Measurements from ENCODE around the gene ELMO1. TPM values are rescaled to one million over a fixed set of nuclear protein-coding genes. Genes with fewer than 3 reads are reported as not detected.

Gene ELMO1
- total and polyA plus RNA-seq, 5 experiments from 2014 or later: 26.9 to 120 (median 58.4) TPM

DNA sequence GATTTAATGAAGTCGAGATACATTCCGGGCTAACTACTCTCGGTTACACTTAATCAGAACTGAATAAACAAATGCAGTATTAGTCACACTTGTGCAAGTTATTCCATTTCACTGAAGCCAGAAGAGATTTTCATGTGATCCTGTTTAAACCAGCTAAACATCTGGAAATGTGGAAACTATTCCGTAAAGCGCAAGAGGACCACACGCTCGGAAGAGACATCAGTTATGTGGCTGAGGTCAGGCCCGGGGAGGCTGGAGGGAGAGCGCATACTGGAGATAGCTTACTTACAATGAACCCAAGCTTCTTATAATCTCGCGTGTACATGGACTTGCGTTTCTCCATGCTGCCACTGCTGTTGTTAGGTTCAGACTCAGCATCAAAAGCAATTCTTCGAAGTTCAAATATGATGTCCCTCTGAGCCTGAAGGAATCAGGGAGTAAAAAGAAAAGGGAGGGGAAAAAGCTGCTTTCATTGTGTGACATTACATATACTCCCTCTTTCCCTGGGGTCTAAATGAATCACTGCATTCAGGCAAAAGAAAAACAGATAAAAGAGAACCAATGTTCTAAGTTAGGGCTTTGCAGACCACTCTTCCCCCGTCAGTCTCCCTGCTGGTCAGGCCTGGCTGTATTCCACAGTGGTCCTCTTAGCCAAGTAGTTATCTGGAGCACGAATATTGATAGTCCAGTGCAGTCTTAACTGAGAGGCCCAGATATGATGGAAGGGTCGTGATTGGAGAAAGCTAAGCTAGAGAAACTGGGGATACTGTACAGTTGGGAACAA lies 237.4 kb downstream of the ELMO1 start:
- peaks cover 0 to 78% (median 10%) of the 10 kb centered on the region in 3 donors for H3K36me3 Mint-ChIP-seq
- ATAC-seq (no peak), DNase-seq (no peak)
- H3K4me3 Mint-ChIP-seq: no peak overlapping the region
- POLR2A ChIA-PET: no interaction called here
- H3K27ac Mint-ChIP-seq: peak overlapping the region in 5 of 10 donors; percentile 5 to 47 (median 14)
- H3K4me1 Mint-ChIP-seq: peaks cover 0 to 5% (median 3%) of the 10 kb centered on the region in 4 donors
- H3K9me3 Mint-ChIP-seq: no peaks in the 10 kb centered on the region
- no peaks in the 10 kb centered on the region for H3K27me3 Mint-ChIP-seq

- DNase-seq: no peak
- peak overlapping the region in 5 of 10 donors; percentile 4 to 61 (median 36) for H3K27ac Mint-ChIP-seq
- ATAC-seq: no peak
- no peaks in the 10 kb centered on the region for H3K9me3 Mint-ChIP-seq
- H3K4me3 Mint-ChIP-seq: no peak overlapping the region
- H3K27me3 Mint-ChIP-seq: no peaks in the 10 kb centered on the region
- H3K4me1 Mint-ChIP-seq: peaks cover 0 to 5% (median 2%) of the 10 kb centered on the region in 4 donors
- peaks cover 0 to 86% (median 22%) of the 10 kb centered on the region in 3 donors for H3K36me3 Mint-ChIP-seq
- POLR2A ChIA-PET: no interaction called here
Measured at GRCh38 chr7:37209195-37209594, 239.5 kb downstream of the ELMO1 start.

- Mint-ChIP-seq H3K27me3 (no peaks in the 10 kb centered on the region), H3K9me3 (no peaks in the 10 kb centered on the region), H3K4me1 (peaks cover 0 to 5% (median 2%) of the 10 kb centered on the region in 4 donors), H3K27ac (peak overlapping the region in 8 of 10 donors; percentile 37 to 76 (median 66)), H3K36me3 (peaks cover 0 to 86% (median 26%) of the 10 kb centered on the region in 3 donors), H3K4me3 (no peak overlapping the region)
- ATAC-seq: peak in 1 of 2 donors; percentile 70
- DNase-seq: peak in 8 of 10 donors; percentile 3 to 54 (median 14)
- POLR2A ChIA-PET: no interaction called here
Measured at GRCh38 chr7:37208528-37208927, 240.1 kb downstream of the ELMO1 start.

- Mint-ChIP-seq H3K9me3 (no peaks in the 10 kb centered on the region), H3K4me1 (peaks cover 0 to 5% (median 0%) of the 10 kb centered on the region in 4 donors), H3K4me3 (no peak overlapping the region), H3K27me3 (no peaks in the 10 kb centered on the region), H3K27ac (peak overlapping the region in 1 of 10 donors; percentile 38), H3K36me3 (peaks cover 0 to 75% (median 26%) of the 10 kb centered on the region in 3 donors)
- POLR2A ChIA-PET: no interaction called here
- DNase-seq (no peak), ATAC-seq (no peak)
Measured at GRCh38 chr7:37206192-37206591, 242.5 kb downstream of the ELMO1 start.

DNA sequence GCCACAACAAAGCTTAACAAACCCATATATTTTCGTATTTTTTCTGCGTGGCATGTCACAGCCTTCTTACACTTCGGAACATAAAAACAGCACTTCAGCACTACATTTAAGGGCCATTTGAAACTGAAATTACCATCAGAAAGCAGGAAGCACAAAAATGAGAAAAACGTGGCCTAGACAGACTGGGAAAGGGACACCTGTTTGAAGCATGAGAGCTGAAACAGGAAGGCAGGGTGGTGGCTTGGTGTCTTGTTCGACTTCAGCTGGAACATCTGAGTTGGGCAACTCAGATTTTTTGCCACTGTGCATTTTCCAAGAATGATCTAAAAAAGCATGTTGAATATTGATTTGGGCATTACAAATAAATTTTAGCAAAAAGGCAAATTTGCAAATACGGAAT lies 243.2 kb downstream of the ELMO1 start:
- H3K27ac Mint-ChIP-seq: peak overlapping the region in 4 of 10 donors; percentile 12 to 82 (median 54)
- peaks cover 0 to 67% (median 26%) of the 10 kb centered on the region in 3 donors for H3K36me3 Mint-ChIP-seq
- peaks cover 0 to 5% (median 0%) of the 10 kb centered on the region in 4 donors for H3K4me1 Mint-ChIP-seq
- ATAC-seq (no peak), DNase-seq (no peak)
- no peaks in the 10 kb centered on the region for H3K9me3 Mint-ChIP-seq
- no peaks in the 10 kb centered on the region for H3K27me3 Mint-ChIP-seq
- H3K4me3 Mint-ChIP-seq: no peak overlapping the region
- POLR2A ChIA-PET: no interaction called here

- H3K27ac Mint-ChIP-seq: peak overlapping the region in 2 of 10 donors; percentile 6 to 56
- H3K36me3 Mint-ChIP-seq: peaks cover 0 to 53% (median 24%) of the 10 kb centered on the region in 3 donors
- H3K4me1 Mint-ChIP-seq: peaks cover 0 to 9% (median 6%) of the 10 kb centered on the region in 4 donors
Measured at GRCh38 chr7:37201876-37202198, 246.8 kb downstream of the ELMO1 start.

GRCh38 chr7:37201003-37201875 lies 247.4 kb downstream of the ELMO1 start:
- Mint-ChIP-seq H3K4me1 (peaks cover 0 to 9% (median 6%) of the 10 kb centered on the region in 4 donors), H3K27me3 (no peaks in the 10 kb centered on the region), H3K9me3 (no peaks in the 10 kb centered on the region), H3K36me3 (peaks cover 0 to 52% (median 23%) of the 10 kb centered on the region in 3 donors), H3K27ac (peak overlapping the region in 3 of 10 donors; percentile 6 to 56 (median 29)), H3K4me3 (no peak overlapping the region)
- DNase-seq: peak in 7 of 10 donors; percentile 12 to 31 (median 20)
- POLR2A ChIA-PET: no interaction called here
- ATAC-seq: peak in 1 of 2 donors; percentile 41

More at GRCh38 chr7:37201876-37202198, 246.8 kb downstream of the ELMO1 start:
- ATAC-seq: no peak
- POLR2A ChIA-PET: no interaction called here
- no peaks in the 10 kb centered on the region for H3K27me3 Mint-ChIP-seq
- no peak for DNase-seq
- H3K9me3 Mint-ChIP-seq: no peaks in the 10 kb centered on the region
- H3K4me3 Mint-ChIP-seq: no peak overlapping the region

GRCh38 chr7:37198906-37199485 lies 249.7 kb downstream of the ELMO1 start:
- Mint-ChIP-seq H3K4me1 (peaks cover 0 to 16% (median 10%) of the 10 kb centered on the region in 4 donors), H3K9me3 (no peaks in the 10 kb centered on the region), H3K27me3 (no peaks in the 10 kb centered on the region), H3K27ac (peak overlapping the region in 3 of 10 donors; percentile 47 to 71 (median 53)), H3K36me3 (peaks cover 0 to 45% (median 10%) of the 10 kb centered on the region in 3 donors), H3K4me3 (no peak overlapping the region)
- DNase-seq (peak; percentile 47 to 84 (median 70)), ATAC-seq (peak; percentile 62 to 83)
- POLR2A ChIA-PET: no interaction called here

DNA sequence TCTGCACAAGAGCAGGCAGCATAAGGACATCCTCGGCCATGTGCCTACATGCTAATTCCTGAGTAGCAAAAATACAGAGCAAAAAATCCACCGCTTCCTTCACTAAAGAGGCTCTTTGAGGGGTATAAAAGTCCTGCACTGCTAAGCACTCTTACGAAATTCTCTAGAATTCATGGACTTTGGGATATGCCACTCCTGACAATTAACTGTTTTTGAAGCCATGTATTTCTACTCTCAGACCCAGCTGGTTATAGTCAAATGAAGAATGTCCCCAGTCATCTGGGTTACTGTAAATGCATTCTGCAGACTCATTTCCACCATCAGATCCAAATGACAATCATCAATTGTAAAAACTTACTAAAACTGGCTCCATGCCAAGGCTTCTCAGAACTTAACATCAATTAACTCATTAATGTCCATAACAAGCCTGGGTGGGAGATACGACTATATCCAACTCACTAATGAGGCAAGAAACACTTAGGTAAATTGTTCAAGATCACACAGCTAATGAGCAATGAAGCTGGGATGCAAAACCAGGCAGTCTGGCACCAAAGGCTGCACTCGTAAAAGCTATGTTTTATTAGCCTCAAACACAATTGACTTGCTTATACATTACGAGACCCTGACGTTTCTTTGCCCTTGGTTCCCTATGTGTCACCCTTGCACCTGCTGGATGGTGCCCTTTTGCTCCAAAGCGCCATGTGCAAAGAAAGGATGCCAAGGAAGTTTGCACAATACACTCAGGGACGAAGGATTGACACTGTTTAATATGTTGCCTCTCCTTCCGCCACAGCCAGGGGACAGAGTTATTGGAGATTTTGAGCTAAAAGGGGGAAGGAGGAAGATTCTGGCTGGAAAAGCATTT lies 250.4 kb downstream of the ELMO1 start:
- H3K27ac Mint-ChIP-seq: no peak overlapping the region
- no peaks in the 10 kb centered on the region for H3K27me3 Mint-ChIP-seq
- no peaks in the 10 kb centered on the region for H3K9me3 Mint-ChIP-seq
- POLR2A ChIA-PET: no interaction called here
- H3K4me1 Mint-ChIP-seq: peaks cover 4 to 23% (median 15%) of the 10 kb centered on the region in 4 donors
- no peak overlapping the region for H3K4me3 Mint-ChIP-seq
- H3K36me3 Mint-ChIP-seq: peaks cover 0 to 38% (median 5%) of the 10 kb centered on the region in 3 donors
- no peak for ATAC-seq
- no peak for DNase-seq

GRCh38 chr7:37197108-37197507 lies 251.6 kb downstream of the ELMO1 start:
- Mint-ChIP-seq H3K4me3 (no peak overlapping the region), H3K27ac (peak overlapping the region in 1 of 10 donors; percentile 66), H3K9me3 (no peaks in the 10 kb centered on the region), H3K4me1 (peaks cover 9 to 27% (median 19%) of the 10 kb centered on the region in 4 donors), H3K36me3 (peaks cover 0 to 35% (median 2%) of the 10 kb centered on the region in 3 donors), H3K27me3 (no peaks in the 10 kb centered on the region)
- ATAC-seq (no peak), DNase-seq (no peak)
- POLR2A ChIA-PET: no interaction called here

DNA sequence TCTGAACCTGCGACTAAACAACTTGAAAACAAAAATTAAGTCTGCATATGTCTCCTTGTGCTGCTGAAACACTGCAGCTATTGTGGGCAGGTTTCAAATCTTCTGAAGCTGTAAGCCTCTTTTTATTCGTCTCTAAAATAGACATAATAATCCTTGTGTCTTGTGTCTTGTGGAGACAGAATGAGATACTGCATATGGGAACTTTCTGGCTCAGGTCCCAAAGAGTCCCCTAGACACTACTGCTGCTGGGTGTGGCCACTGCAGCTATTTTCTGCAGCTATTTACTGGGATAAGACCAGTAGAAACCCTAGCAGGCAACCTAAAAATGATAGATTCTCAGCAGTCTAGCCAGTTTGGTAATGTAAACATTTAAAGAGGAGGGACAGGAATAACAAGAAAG lies 252.0 kb downstream of the ELMO1 start:
- H3K4me3 Mint-ChIP-seq: no peak overlapping the region
- no peak for ATAC-seq

DNA sequence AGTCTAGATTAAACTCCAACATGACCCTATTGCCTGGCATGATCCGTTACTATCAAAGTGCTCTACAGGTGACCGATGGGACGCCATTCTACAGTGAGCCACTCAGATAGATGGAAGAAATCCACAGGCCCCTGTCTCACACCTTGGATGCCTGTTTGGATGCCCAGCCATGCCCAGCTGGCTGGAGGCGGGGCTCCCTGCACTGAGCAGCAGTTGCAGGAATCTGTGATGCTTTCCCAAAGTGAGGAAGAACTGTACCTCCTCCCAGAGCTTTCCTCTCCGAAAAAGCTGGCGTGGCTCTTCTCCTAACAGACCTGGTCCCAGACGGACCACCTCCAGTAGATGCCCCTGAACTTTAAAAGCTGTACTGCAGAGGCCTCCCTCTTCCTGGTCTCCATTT lies 253.3 kb downstream of the ELMO1 start:
- DNase-seq: no peak
- POLR2A ChIA-PET: no interaction called here
- ATAC-seq: no peak
- Mint-ChIP-seq H3K9me3 (no peaks in the 10 kb centered on the region), H3K27ac (peak overlapping the region in 1 of 10 donors; percentile 53), H3K4me1 (peaks cover 9 to 27% (median 19%) of the 10 kb centered on the region in 4 donors), H3K4me3 (no peak overlapping the region), H3K27me3 (no peaks in the 10 kb centered on the region), H3K36me3 (peaks cover 0 to 45% (median 6%) of the 10 kb centered on the region in 3 donors)

More for the DNA sequence above, 252.0 kb downstream of the ELMO1 start:
- Mint-ChIP-seq H3K9me3 (no peaks in the 10 kb centered on the region), H3K36me3 (peaks cover 0 to 39% (median 5%) of the 10 kb centered on the region in 3 donors), H3K27ac (no peak overlapping the region), H3K4me1 (peaks cover 9 to 27% (median 19%) of the 10 kb centered on the region in 4 donors), H3K27me3 (no peaks in the 10 kb centered on the region)
- no peak for DNase-seq
- POLR2A ChIA-PET: no interaction called here

Data from naive thymus-derived CD8-positive, alpha-beta T cell (primary cell).